ENCODE measurements around the gene ALKBH2.

The ALKBH2 gene

GRCh38 chr12:109124878-109125648, 31.8 kb upstream of the ALKBH2 start:
- TF ChIP-seq GATA1 (IDR thresholded peaks at IDR 0.05; ENCODE audit: low read depth, low read length), result no peak
- no peak for TF ChIP-seq POLR2A (IDR thresholded peaks at IDR 0.05; ENCODE audit: low read length)
- DNase-seq, result no peak

DNA sequence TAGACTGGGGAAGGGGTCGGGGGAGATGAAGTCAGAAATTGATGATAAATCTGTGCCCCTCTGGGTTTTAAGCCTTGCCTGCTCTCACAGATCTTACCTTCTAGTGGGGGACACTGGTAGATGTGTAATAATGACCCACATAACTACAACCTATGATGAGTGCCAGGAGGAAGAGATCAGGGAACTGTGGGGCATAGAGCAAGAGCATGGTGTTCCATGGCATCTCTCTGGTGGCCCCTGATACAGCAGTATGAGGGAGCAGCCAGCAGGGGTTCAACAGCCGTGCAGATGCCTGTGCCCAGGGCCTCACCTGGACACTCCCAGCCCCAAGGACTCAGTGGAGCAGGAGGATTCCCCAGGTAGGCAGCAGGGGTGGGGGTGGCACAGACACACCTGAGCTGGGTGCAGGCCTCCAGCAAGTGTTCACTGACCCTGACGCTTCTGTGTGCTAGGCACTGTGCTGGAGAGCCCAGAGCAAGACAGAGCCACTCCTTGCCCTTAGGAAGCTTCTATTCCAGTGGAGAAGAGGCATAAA, 28.1 kb upstream of the ALKBH2 start:
- TF ChIP-seq GATA1 (IDR thresholded peaks at IDR 0.05; ENCODE audit: low read depth, low read length) (no peak), POLR2A (IDR thresholded peaks at IDR 0.05; ENCODE audit: low read length) (no peak)
- no peak for DNase-seq

DNA sequence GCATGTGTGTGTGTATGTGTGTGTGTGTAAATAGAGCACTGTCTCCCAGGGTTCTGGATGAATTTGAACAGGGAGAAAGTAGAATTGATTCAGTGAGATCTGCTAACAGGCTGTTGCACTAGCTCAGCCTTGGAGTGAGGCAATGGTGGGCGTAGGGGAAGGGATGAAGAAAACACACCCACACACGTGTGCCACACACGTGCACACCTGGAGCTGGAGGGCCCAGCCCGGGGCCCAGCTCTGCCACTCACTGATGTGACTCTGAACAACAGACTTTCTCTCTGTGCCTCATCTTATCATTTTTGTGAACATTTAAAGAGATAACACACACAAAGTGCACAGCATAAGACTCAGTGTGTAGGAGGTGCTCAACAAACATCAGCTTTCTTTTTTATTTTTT, 27.3 kb upstream of the ALKBH2 start:
- TF ChIP-seq GATA1 (IDR thresholded peaks at IDR 0.05; ENCODE audit: low read depth, low read length), result no peak
- TF ChIP-seq POLR2A (IDR thresholded peaks at IDR 0.05; ENCODE audit: low read length), result no peak
- DNase-seq, result no peak

DNA sequence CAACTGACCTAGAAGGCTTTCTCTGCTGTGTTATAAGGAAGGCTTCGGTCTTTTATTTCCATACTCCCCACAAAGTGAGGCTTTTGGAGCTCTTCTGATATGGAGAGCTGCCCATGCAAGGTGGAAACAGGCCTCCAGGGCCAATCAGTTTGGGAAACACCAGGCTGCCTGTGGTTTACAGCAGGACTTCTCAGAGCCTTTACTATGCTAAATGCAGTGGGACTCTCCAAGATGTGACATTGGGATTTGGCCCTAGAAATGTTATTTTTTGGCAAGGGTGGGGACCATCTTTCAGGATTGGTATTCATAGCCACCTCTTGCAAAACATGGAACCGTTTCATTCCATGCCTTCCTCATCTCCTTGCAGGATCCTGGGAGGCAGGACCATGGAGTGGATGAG, 26.8 kb upstream of the ALKBH2 start:
- TF ChIP-seq GATA1 (IDR thresholded peaks at IDR 0.05; ENCODE audit: low read depth, low read length), result no peak
- TF ChIP-seq POLR2A (IDR thresholded peaks at IDR 0.05; ENCODE audit: low read length), result no peak
- no peak for DNase-seq

- no peak for DNase-seq
- no peak for TF ChIP-seq GATA1 (IDR thresholded peaks at IDR 0.05; ENCODE audit: low read depth, low read length)
- no peak for TF ChIP-seq POLR2A (IDR thresholded peaks at IDR 0.05; ENCODE audit: low read length)
These were observed 23.3 kb upstream of the ALKBH2 start for GRCh38 chr12:109116611-109116949.

- no peak for DNase-seq
- no peak for TF ChIP-seq GATA1 (IDR thresholded peaks at IDR 0.05; ENCODE audit: low read depth, low read length)
- no peak for TF ChIP-seq POLR2A (IDR thresholded peaks at IDR 0.05; ENCODE audit: low read length)
These were observed 22.7 kb upstream of the ALKBH2 start, which contains the start of gene ACACB for GRCh38 chr12:109115758-109116610. TSS of gene ACACB (plus strand) at chr12:109116587. CDS start at chr12:109139406, 22,819 bp downstream.

GRCh38 chr12:109115404-109115757, 22.1 kb upstream of the ALKBH2 start:
- DNase-seq, result no peak
- no peak for TF ChIP-seq GATA1 (IDR thresholded peaks at IDR 0.05; ENCODE audit: low read depth, low read length)
- TF ChIP-seq POLR2A (IDR thresholded peaks at IDR 0.05; ENCODE audit: low read length), result no peak

DNA sequence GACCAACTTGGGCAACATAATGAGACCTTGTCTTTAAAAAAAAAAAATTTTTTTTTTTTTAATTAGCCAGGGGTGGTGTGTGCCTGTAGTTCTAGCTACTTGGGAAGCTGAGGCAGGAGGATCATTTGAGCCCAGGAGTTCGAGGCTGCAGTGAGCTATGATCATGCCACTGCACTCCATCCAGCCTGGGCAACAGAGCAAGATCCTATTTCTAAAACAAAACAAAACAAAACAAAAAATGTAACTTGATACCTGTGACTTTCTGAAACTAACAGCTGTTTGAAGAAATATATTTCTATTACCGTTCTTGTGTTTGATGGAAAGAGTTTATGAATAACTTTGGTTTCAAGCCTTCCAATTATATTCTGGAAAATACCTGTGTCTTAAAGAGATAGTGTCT, 21.4 kb upstream of the ALKBH2 start:
- TF ChIP-seq POLR2A (IDR thresholded peaks at IDR 0.05; ENCODE audit: low read length) (no peak), GATA1 (IDR thresholded peaks at IDR 0.05; ENCODE audit: low read depth, low read length) (no peak)
- no peak for DNase-seq

GRCh38 chr12:109113661-109114321, 20.5 kb upstream of the ALKBH2 start:
- DNase-seq, result no peak
- TF ChIP-seq GATA1 (IDR thresholded peaks at IDR 0.05; ENCODE audit: low read depth, low read length) (no peak), POLR2A (IDR thresholded peaks at IDR 0.05; ENCODE audit: low read length) (no peak)

GRCh38 chr12:109112720-109113465, 19.6 kb upstream of the ALKBH2 start:
- no peak for DNase-seq
- TF ChIP-seq POLR2A (IDR thresholded peaks at IDR 0.05; ENCODE audit: low read length) (no peak), GATA1 (IDR thresholded peaks at IDR 0.05; ENCODE audit: low read depth, low read length) (no peak)

GRCh38 chr12:109110988-109111495, 17.8 kb upstream of the ALKBH2 start:
- DNase-seq, result peak; percentile 80 to 81
- TF ChIP-seq GATA1 (IDR thresholded peaks at IDR 0.05; ENCODE audit: low read depth, low read length), result no peak
- peak; percentile 45 for TF ChIP-seq POLR2A (IDR thresholded peaks at IDR 0.05; ENCODE audit: low read length)

DNA sequence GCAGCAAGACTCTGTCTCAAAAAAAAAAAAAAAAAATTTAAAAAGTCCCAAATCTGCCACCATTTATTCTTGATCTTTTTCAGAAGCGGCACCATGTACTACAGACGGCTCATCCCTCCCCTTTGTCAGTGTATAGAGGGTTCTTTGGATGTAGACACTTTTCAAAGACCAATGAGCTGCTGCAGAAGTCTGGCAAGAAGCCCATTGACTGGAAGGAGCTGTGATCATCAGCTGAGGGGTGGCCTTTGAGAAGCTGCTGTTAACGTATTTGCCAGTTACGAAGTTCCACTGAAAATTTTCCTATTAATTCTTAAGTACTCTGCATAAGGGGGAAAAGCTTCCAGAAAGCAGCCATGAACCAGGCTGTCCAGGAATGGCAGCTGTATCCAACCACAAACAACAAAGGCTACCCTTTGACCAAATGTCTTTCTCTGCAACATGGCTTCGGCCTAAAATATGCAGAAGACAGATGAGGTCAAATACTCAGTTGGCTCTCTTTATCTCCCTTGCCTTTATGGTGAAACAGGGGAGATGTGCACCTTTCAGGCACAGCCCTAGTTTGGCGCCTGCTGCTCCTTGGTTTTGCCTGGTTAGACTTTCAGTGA, 16.6 kb upstream of the ALKBH2 start:
- peak in 1 of 2 experiments; percentile 22 for DNase-seq
- TF ChIP-seq POLR2A (IDR thresholded peaks at IDR 0.05; ENCODE audit: low read length) (no peak), GATA1 (IDR thresholded peaks at IDR 0.05; ENCODE audit: low read depth, low read length) (no peak)

- TF ChIP-seq POLR2A (IDR thresholded peaks at IDR 0.05; ENCODE audit: low read length) (no peak), GATA1 (IDR thresholded peaks at IDR 0.05; ENCODE audit: low read depth, low read length) (no peak)
- no peak for DNase-seq
These were observed 11.9 kb upstream of the ALKBH2 start for GRCh38 chr12:109105176-109105575.
